Kidney epithelial cell (primary cell): Measurements from ENCODE around the gene SWT1. TPM values are rescaled to one million over a fixed set of nuclear protein-coding genes. Genes with fewer than 3 reads are reported as not detected.
"Not testable (repeated sequence)": the region's sequence is repeated elsewhere in the genome, so short reads cannot be mapped to it uniquely, and the experiment has no call there.

Experiments used
- DNase-seq: peaks from one replicate; pipeline ENCODE4 v3.0.0-alpha.2; 2010; ENCODE audit warnings: low read depth
- H3K27me3 ChIP-seq: 2 replicates; pipeline ENCODE4 v1.6.0; 2011; ENCODE audit warnings: low read length; ENCODE audit not compliant: control insufficient read depth, insufficient read depth
- H3K36me3 ChIP-seq: 2 replicates; pipeline ENCODE4 v1.5.1; 2011; ENCODE audit warnings: low read length; ENCODE audit not compliant: control insufficient read depth, insufficient read depth
- H3K4me3 ChIP-seq: 2 replicates; pipeline ENCODE4 v1.5.1; 2011; ENCODE audit warnings: low read depth, mild to moderate bottlenecking, control low read depth, low read length
- total RNA-seq: library from RNA; depleted of rRNA; stranded (reverse); fragments of >200 nt; gene quantifications from 2 replicates; pipeline ENCODE4 v1.2.3, GENCODE V29; 2015
- TF ChIP-seq, protein P1 (sequence below): IDR thresholded peaks from 2 replicates; pipeline ENCODE4 v1.5.1; 2011; ENCODE audit warnings: mild to moderate bottlenecking, moderate library complexity, low read length, control low read depth, inconsistent platforms; ENCODE audit not compliant: insufficient read depth, poor library complexity, severe bottlenecking

SWT1 gene
- total RNA-seq, 1 donor from 2014 or later = 6.2 TPM

GRCh38 chr1:185215911-185216310 lies 58.9 kb downstream of the SWT1 start:
- TF ChIP-seq, protein P1, sequence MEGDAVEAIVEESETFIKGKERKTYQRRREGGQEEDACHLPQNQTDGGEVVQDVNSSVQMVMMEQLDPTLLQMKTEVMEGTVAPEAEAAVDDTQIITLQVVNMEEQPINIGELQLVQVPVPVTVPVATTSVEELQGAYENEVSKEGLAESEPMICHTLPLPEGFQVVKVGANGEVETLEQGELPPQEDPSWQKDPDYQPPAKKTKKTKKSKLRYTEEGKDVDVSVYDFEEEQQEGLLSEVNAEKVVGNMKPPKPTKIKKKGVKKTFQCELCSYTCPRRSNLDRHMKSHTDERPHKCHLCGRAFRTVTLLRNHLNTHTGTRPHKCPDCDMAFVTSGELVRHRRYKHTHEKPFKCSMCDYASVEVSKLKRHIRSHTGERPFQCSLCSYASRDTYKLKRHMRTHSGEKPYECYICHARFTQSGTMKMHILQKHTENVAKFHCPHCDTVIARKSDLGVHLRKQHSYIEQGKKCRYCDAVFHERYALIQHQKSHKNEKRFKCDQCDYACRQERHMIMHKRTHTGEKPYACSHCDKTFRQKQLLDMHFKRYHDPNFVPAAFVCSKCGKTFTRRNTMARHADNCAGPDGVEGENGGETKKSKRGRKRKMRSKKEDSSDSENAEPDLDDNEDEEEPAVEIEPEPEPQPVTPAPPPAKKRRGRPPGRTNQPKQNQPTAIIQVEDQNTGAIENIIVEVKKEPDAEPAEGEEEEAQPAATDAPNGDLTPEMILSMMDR = no peak
- no peak overlapping the region for H3K4me3 ChIP-seq
- no peak for DNase-seq
- no peaks in the 10 kb centered on the region for H3K36me3 ChIP-seq
- no peaks in the 10 kb centered on the region for H3K27me3 ChIP-seq

GRCh38 chr1:185224132-185224531 lies 67.2 kb downstream of the SWT1 start:
- no peak overlapping the region for H3K4me3 ChIP-seq
- DNase-seq = no peak
- no peaks in the 10 kb centered on the region for H3K27me3 ChIP-seq
- no peaks in the 10 kb centered on the region for H3K36me3 ChIP-seq
- TF ChIP-seq, protein P1 = no peak

DNA sequence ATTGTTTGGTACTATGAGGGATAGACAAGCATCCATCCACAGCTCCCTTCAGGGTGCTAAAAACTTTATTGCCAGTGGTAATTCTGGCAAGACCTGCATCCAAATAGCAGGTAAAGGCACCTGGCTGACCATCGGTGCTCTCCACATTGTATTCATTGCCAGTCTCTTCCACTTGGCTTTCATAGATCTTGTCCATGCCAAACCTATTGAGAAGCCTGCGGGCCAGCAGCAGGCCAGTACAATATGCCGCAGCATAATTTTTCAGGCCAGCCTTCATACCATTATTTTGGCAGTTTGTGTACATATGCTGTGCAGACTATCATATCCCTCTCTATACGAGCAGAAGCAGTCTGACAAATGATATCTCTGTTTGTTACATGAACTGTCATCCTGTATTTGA lies 70.2 kb downstream of the SWT1 start:
- TF ChIP-seq, protein P1 = no peak
- no peak for DNase-seq
- H3K4me3 ChIP-seq = no peak overlapping the region
- H3K36me3 ChIP-seq = no peaks in the 10 kb centered on the region
- H3K27me3 ChIP-seq = no peaks in the 10 kb centered on the region

GRCh38 chr1:185228979-185229378 lies 72.0 kb downstream of the SWT1 start:
- no peak for DNase-seq
- Histone ChIP-seq H3K36me3 (no peaks in the 10 kb centered on the region), H3K27me3 (no peaks in the 10 kb centered on the region), H3K4me3 (no peak overlapping the region)
- TF ChIP-seq, protein P1 = no peak

- no peak overlapping the region for H3K4me3 ChIP-seq
- no peaks in the 10 kb centered on the region for H3K27me3 ChIP-seq
- H3K36me3 ChIP-seq = no peaks in the 10 kb centered on the region
- no peak for DNase-seq
- TF ChIP-seq, protein P1 = no peak
These were observed 73.0 kb downstream of the SWT1 start for GRCh38 chr1:185229981-185230380.

DNA sequence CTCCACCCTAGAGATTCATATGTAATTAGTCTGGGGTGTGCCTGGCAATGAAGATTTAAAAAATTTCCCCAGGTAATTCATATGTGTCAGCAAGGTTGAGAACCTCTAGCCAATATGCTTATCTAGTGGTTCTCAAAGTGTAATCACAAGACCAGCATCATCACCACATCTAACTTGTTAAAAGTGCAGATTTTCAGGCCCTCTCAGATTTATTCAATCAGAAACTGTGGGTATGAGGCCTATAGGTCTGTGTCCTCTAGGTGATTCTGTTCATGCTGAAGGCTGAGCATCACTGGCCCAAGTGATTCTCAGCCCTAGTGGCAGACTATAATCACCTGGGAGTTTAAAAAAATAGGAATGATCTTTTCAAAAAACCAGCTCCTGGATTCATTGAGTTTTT lies 75.9 kb downstream of the SWT1 start:
- TF ChIP-seq, protein P1 = no peak
- Histone ChIP-seq H3K36me3 (no peaks in the 10 kb centered on the region), H3K27me3 (no peaks in the 10 kb centered on the region), H3K4me3 (no peak overlapping the region)
- DNase-seq = no peak

- not testable (repeated sequence) for H3K36me3 ChIP-seq, H3K27me3 ChIP-seq, H3K4me3 ChIP-seq, DNase-seq
These were observed 77.2 kb downstream of the SWT1 start for GRCh38 chr1:185234183-185234582.

DNA sequence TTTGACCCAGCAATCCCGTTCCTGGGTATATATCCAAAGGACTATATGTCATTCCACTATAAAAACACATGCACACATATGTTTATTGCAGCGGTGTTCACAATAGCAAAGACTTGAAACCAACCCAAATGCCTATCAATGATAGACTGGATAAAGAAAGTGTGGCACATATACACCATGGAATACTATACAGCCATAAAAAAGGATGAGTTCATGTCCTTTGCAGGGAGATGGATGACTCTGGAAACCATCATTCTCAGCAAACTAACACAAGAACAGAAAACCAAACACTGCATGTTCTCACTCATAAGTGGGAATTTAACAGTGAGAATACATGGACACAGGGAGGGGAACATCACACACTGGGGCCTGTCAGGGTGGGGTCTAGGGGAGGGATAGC lies 80.2 kb downstream of the SWT1 start:
- not testable (repeated sequence) for H3K4me3 ChIP-seq, H3K27me3 ChIP-seq, H3K36me3 ChIP-seq, DNase-seq
